IPS DF 6.9 (cell line): ENCODE data around the gene SLC25A48.

ENCODE experiments used
- DNase-seq: peaks from one replicate; pipeline ENCODE4 v3.0.0-alpha.2; 2013; ENCODE audit warnings: low read depth, low spot score
- H3K27ac ChIP-seq: one replicate; pipeline ENCODE4 v1.5.1; 2013; ENCODE audit warnings: low read length, control low read depth
- H3K27me3 ChIP-seq: 2 replicates; pipeline ENCODE4 v1.6.1; 2013; ENCODE audit warnings: mild to moderate bottlenecking, low read length; ENCODE audit not compliant: control insufficient read depth, insufficient read depth
- H3K36me3 ChIP-seq: 2 replicates; pipeline ENCODE4 v1.6.1; 2013; ENCODE audit warnings: low read length; ENCODE audit not compliant: control insufficient read depth, insufficient read depth
- H3K4me1 ChIP-seq: 2 replicates; pipeline ENCODE4 v1.6.1; 2013; ENCODE audit warnings: low read length; ENCODE audit not compliant: control insufficient read depth, insufficient read depth
- H3K4me3 ChIP-seq: 2 replicates; pipeline ENCODE4 v1.5.1; 2013; ENCODE audit warnings: mild to moderate bottlenecking, low read length
- H3K9me3 ChIP-seq: 2 replicates; pipeline ENCODE4 v1.6.1; 2013; ENCODE audit warnings: low read length, inconsistent platforms; ENCODE audit not compliant: control insufficient read depth, insufficient read depth
- WGBS: extraction: QIAGEN DNeasy Blood & Tissue Kit; methylation state at CpG from one replicate; pipeline ENCODE4 v1.1.7; 2013; ENCODE audit warnings: mixed read lengths, missing lambda C conversion rate; ENCODE audit not compliant: insufficient read length, insufficient coverage; 5-methylcytosine and 5-hydroxymethylcytosine counted together

Gene SLC25A48

GRCh38 chr5:135839566-135839965 is 5.1 kb downstream of the SLC25A48 start:
- H3K9me3 ChIP-seq, result no peaks in the 10 kb centered on the region
- no peaks in the 10 kb centered on the region for H3K36me3 ChIP-seq
- no peak for DNase-seq
- peaks cover 3% of the 10 kb centered on the region; the same call in 1 of the 2 replicates for H3K27me3 ChIP-seq
- H3K27ac ChIP-seq, result no peak overlapping the region
- no peak overlapping the region for H3K4me3 ChIP-seq
- WGBS, result no CpG with 5 or more reads among the region's 4 CpGs
- H3K4me1 ChIP-seq, result no peaks in the 10 kb centered on the region

GRCh38 chr5:135840959-135841358 is 6.5 kb downstream of the SLC25A48 start:
- H3K27ac ChIP-seq, result no peak overlapping the region
- no peaks in the 10 kb centered on the region for H3K9me3 ChIP-seq
- no peaks in the 10 kb centered on the region for H3K4me1 ChIP-seq
- WGBS, result no CpG with 5 or more reads among the region's 4 CpGs
- H3K36me3 ChIP-seq, result no peaks in the 10 kb centered on the region
- no peaks in the 10 kb centered on the region; the same call in 1 of the 2 replicates for H3K27me3 ChIP-seq
- H3K4me3 ChIP-seq, result no peak overlapping the region
- no peak for DNase-seq

DNA sequence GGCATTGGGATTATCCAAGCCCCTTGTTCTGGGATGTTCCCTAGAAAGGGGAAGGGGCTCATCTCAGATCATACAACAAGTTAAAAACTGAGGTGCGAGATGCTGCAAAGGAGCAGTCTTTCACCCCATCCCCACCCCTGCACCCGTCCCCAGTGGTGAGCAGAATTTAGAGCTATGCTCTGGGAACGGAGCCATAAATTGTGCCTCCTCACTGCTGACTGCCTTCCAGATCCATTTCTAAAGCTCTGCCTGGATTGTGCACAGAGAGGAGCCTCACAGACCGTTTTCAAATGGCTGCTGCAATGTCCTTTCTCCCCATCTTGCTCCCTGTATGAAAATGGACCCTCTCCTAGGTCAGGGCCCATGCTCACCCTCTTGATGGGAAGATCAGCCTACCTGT is 8.3 kb downstream of the SLC25A48 start:
- H3K36me3 ChIP-seq, result no peaks in the 10 kb centered on the region
- H3K27me3 ChIP-seq, result no peaks in the 10 kb centered on the region
- no peak for DNase-seq
- H3K4me1 ChIP-seq, result no peaks in the 10 kb centered on the region
- H3K4me3 ChIP-seq, result no peak overlapping the region
- no peaks in the 10 kb centered on the region for H3K9me3 ChIP-seq
- WGBS, result no CpG with 5 or more reads among the region's 4 CpGs
- no peak overlapping the region for H3K27ac ChIP-seq

DNA sequence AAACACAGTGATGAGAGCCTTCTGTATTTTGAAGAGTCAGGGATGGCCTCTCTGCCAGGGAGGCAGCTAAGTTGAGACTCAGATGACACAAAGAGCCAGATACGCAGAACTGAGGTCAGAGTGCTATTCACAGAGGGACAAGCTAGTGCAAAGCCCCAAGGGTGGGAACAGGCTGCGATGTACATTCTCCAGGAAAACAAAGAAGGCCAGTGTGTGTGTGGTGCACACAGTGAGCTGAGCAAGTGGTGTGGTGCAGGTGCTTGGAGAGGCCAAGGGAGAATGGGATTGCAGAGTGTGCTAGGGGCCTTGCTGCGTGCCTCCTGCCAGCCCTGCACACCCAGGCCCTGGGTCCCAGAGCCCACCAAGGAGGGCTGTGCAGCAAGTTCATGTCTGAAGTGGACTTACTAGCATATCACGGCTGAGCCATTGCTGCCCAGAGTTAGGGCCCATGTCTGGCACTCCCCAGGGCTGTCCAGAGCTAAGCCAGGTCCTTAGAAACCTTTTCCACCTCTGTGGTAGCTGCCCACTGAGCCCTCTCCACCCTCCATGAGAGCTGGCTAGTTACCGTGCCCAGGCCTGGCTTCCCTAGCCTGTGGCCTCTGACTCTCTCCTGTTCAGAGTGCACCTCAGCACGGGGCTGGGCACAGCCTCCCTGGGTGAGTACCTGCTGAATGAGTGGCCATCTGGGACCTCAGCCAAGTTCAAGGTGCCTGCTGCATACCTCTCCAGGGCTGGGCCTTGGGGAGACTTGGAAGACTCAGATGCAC is 9.3 kb downstream of the SLC25A48 start:
- Histone ChIP-seq H3K4me3 (no peak overlapping the region), H3K36me3 (no peaks in the 10 kb centered on the region), H3K27me3 (no peaks in the 10 kb centered on the region), H3K9me3 (no peaks in the 10 kb centered on the region), H3K27ac (no peak overlapping the region), H3K4me1 (no peaks in the 10 kb centered on the region)
- no CpG with 5 or more reads among the region's 6 CpGs for WGBS
- no peak for DNase-seq

- no peaks in the 10 kb centered on the region for H3K27me3 ChIP-seq
- no peaks in the 10 kb centered on the region for H3K36me3 ChIP-seq
- no peaks in the 10 kb centered on the region; the same call in 1 of the 2 replicates for H3K4me1 ChIP-seq
- DNase-seq, result no peak
- no peaks in the 10 kb centered on the region for H3K9me3 ChIP-seq
- H3K27ac ChIP-seq, result no peak overlapping the region
- H3K4me3 ChIP-seq, result no peak overlapping the region
Measured at GRCh38 chr5:135846311-135846710, 11.8 kb downstream of the SLC25A48 start.

GRCh38 chr5:135847976-135848375 is 13.5 kb downstream of the SLC25A48 start:
- Histone ChIP-seq H3K4me3 (no peak overlapping the region), H3K27me3 (no peaks in the 10 kb centered on the region), H3K36me3 (no peaks in the 10 kb centered on the region), H3K27ac (no peak overlapping the region), H3K9me3 (no peaks in the 10 kb centered on the region), H3K4me1 (no peaks in the 10 kb centered on the region; the same call in 1 of the 2 replicates)
- no CpG with 5 or more reads among the region's 1 CpG for WGBS
- DNase-seq, result no peak

GRCh38 chr5:135850231-135850630 is 15.8 kb downstream of the SLC25A48 start:
- H3K4me1 ChIP-seq, result no peaks in the 10 kb centered on the region; the same call in 1 of the 2 replicates
- WGBS, result no CpG with 5 or more reads among the region's 9 CpGs
- H3K4me3 ChIP-seq, result no peak overlapping the region
- H3K36me3 ChIP-seq, result no peaks in the 10 kb centered on the region
- no peak for DNase-seq
- H3K27me3 ChIP-seq, result no peaks in the 10 kb centered on the region
- H3K9me3 ChIP-seq, result no peaks in the 10 kb centered on the region
- H3K27ac ChIP-seq, result no peak overlapping the region

GRCh38 chr5:135850671-135851070 is 16.2 kb downstream of the SLC25A48 start:
- DNase-seq, result no peak
- no peak overlapping the region for H3K27ac ChIP-seq
- H3K4me1 ChIP-seq, result no peaks in the 10 kb centered on the region; the same call in 1 of the 2 replicates
- no peaks in the 10 kb centered on the region for H3K9me3 ChIP-seq
- no peaks in the 10 kb centered on the region for H3K27me3 ChIP-seq
- WGBS, result no CpG with 5 or more reads among the region's 6 CpGs
- no peaks in the 10 kb centered on the region for H3K36me3 ChIP-seq
- no peak overlapping the region for H3K4me3 ChIP-seq

DNA sequence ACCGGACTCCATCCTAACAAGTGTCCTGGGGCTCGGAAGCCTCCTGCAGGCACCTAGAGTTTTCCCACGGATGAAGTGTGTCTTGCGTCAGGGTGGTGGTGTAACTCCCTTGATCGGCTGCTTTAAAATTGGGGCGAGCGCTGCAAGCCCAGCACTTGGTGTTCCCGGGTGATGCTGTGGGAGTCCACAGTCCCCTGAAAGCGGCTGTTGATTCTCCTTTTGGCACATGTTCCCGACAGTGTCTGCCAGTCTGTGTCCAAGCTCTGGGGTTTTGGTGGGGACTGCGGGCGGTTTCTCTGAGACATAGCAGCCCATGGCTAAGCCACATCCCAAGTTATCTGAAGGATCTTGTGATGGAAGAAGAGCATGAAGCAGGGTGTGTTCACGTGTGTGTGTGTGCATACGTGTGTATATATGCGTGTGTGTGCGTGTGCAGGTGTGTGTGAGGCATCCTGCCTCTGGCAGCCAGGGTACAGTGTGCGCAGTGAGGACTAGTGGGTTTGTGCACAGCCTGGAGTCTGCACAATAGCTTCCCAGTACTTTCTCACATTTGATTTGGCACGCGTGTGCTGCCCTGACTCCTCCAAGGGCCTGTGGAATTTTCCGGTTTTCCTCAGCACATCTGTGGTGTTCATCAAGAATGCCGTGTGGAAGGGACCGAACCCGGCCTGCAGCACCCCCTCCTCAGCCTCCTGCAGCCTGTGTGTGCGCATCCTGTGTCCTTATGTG is 16.9 kb downstream of the SLC25A48 start:
- WGBS, result no CpG with 5 or more reads among the region's 24 CpGs
- Histone ChIP-seq H3K27ac (no peak overlapping the region), H3K27me3 (no peaks in the 10 kb centered on the region)

GRCh38 chr5:135851915-135852845 is 17.7 kb downstream of the SLC25A48 start:
- H3K36me3 ChIP-seq, result no peaks in the 10 kb centered on the region
- no peak overlapping the region for H3K4me3 ChIP-seq
- H3K27ac ChIP-seq, result no peak overlapping the region
- no peak for DNase-seq
- H3K4me1 ChIP-seq, result no peaks in the 10 kb centered on the region; the same call in 1 of the 2 replicates
- WGBS, result no CpG with 5 or more reads among the region's 34 CpGs
- H3K27me3 ChIP-seq, result no peaks in the 10 kb centered on the region
- no peaks in the 10 kb centered on the region for H3K9me3 ChIP-seq

More for the DNA sequence above, 16.9 kb downstream of the SLC25A48 start:
- Histone ChIP-seq H3K4me1 (no peaks in the 10 kb centered on the region; the same call in 1 of the 2 replicates), H3K9me3 (no peaks in the 10 kb centered on the region), H3K4me3 (no peak overlapping the region), H3K36me3 (no peaks in the 10 kb centered on the region)
- no peak for DNase-seq
